ENCODE measurements around the gene MAL. TPM values are rescaled to one million over a fixed set of nuclear protein-coding genes. Genes with fewer than 3 reads are reported as not detected.

MAL gene
- total and polyA plus RNA-seq, 11 donors, result 0.97 to 12.7 (median 3.5) TPM

GRCh38 chr2:95008306-95008705 is 17.2 kb upstream of the MAL start:
- intact Hi-C loops (cut with DNase I), result no loop called here
- ATAC-seq (peak; percentile 14 to 56 (median 39)), DNase-seq (no peak)
- WGBS, 4 donors, result 36 to 69% (median 54%) methylated on average over 2 of the region's 2 CpGs
- peaks cover 0 to 4% (median 0%) of the 10 kb centered on the region in 9 donors for H3K27me3 ChIP-seq
- H3K36me3 ChIP-seq, result no peaks in the 10 kb centered on the region
- TF ChIP-seq, protein P1, sequence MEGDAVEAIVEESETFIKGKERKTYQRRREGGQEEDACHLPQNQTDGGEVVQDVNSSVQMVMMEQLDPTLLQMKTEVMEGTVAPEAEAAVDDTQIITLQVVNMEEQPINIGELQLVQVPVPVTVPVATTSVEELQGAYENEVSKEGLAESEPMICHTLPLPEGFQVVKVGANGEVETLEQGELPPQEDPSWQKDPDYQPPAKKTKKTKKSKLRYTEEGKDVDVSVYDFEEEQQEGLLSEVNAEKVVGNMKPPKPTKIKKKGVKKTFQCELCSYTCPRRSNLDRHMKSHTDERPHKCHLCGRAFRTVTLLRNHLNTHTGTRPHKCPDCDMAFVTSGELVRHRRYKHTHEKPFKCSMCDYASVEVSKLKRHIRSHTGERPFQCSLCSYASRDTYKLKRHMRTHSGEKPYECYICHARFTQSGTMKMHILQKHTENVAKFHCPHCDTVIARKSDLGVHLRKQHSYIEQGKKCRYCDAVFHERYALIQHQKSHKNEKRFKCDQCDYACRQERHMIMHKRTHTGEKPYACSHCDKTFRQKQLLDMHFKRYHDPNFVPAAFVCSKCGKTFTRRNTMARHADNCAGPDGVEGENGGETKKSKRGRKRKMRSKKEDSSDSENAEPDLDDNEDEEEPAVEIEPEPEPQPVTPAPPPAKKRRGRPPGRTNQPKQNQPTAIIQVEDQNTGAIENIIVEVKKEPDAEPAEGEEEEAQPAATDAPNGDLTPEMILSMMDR (IDR thresholded peaks at IDR 0.05), result no peak
- TF ChIP-seq POLR2A (IDR thresholded peaks at IDR 0.05), result no peak
- peak overlapping the region in 7 of 12 donors; percentile 9 to 80 (median 50) for H3K27ac ChIP-seq
- H3K9me3 ChIP-seq, result no peaks in the 10 kb centered on the region
- no peak overlapping the region for H3K4me3 ChIP-seq
- peaks cover 0 to 8% (median 0%) of the 10 kb centered on the region in 12 donors for H3K4me1 ChIP-seq

DNA sequence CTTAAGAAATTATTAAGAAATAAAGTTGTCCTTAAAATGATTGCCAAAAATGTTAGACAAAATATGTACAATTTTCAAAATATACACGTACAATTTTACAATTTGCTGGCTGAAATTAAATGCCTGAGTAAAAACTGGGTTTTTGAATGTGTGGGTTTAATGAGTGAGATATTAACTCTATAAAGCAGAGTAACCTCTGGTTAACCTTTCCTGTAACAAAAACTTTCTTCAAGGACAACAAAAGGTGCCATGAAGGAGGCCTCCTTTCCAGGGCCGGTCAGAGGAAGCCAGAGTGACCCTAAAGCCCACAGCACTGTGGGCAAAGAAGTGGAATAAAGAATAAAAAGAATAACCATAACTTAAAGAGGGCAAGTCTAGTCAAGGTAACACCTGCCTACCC is 16.5 kb upstream of the MAL start:
- Histone ChIP-seq H3K27ac (no peak overlapping the region), H3K27me3 (peaks cover 0 to 4% (median 0%) of the 10 kb centered on the region in 9 donors), H3K4me1 (peaks cover 0 to 8% (median 0%) of the 10 kb centered on the region in 12 donors), H3K9me3 (no peaks in the 10 kb centered on the region), H3K4me3 (no peak overlapping the region), H3K36me3 (no peaks in the 10 kb centered on the region)
- ATAC-seq, result no peak
- 70 to 82% (median 77%) methylated on average over 2 of the region's 2 CpGs for WGBS, 4 donors
- no peak for DNase-seq
- intact Hi-C loops (cut with DNase I), result no loop called here
- TF ChIP-seq, protein P1 (IDR thresholded peaks at IDR 0.05), result no peak

GRCh38 chr2:95009412-95009811 is 16.1 kb upstream of the MAL start:
- H3K9me3 ChIP-seq, result no peaks in the 10 kb centered on the region
- H3K27me3 ChIP-seq, result peaks cover 0 to 4% (median 0%) of the 10 kb centered on the region in 9 donors
- no peak for TF ChIP-seq POLR2A (IDR thresholded peaks at IDR 0.05)
- TF ChIP-seq, protein P1 (IDR thresholded peaks at IDR 0.05), result no peak
- no peaks in the 10 kb centered on the region for H3K36me3 ChIP-seq
- no peak overlapping the region for H3K4me3 ChIP-seq
- ATAC-seq (no peak), DNase-seq (no peak)
- no peak overlapping the region for H3K27ac ChIP-seq
- peaks cover 0 to 8% (median 0%) of the 10 kb centered on the region in 12 donors for H3K4me1 ChIP-seq
- 84 to 94% (median 87%) methylated on average over 5 of the region's 5 CpGs for WGBS, 4 donors
- intact Hi-C loops (cut with DNase I), result no loop called here

- no peaks in the 10 kb centered on the region for H3K9me3 ChIP-seq
- H3K36me3 ChIP-seq, result no peaks in the 10 kb centered on the region
- 58 to 76% (median 66%) methylated on average over 9 to 10 of the region's 10 CpGs for WGBS, 4 donors
- DNase-seq, result no peak
- H3K4me1 ChIP-seq, result peaks cover 0 to 8% (median 0%) of the 10 kb centered on the region in 12 donors
- H3K4me3 ChIP-seq, result no peak overlapping the region
- no peak for ATAC-seq
- no peak for TF ChIP-seq POLR2A (IDR thresholded peaks at IDR 0.05)
- TF ChIP-seq, protein P1 (IDR thresholded peaks at IDR 0.05), result no peak
- H3K27ac ChIP-seq, result no peak overlapping the region
- H3K27me3 ChIP-seq, result peaks cover 0 to 4% (median 0%) of the 10 kb centered on the region in 9 donors
- intact Hi-C loops (cut with DNase I), result no loop called here
Observed at GRCh38 chr2:95010126-95010525, 15.4 kb upstream of the MAL start.

Measured in heart left ventricle (tissue), 16 donors.